ENCODE results near the gene ODAD2. TPM values are rescaled to one million over a fixed set of nuclear protein-coding genes. Genes with fewer than 3 reads are reported as not detected.
A peak's percentile ranks its signal among the peaks of the same experiment; 100 is the strongest.
"Not testable (repeated sequence)": the region's sequence is repeated elsewhere in the genome, so short reads cannot be mapped to it uniquely, and the experiment has no call there.

The ODAD2 gene
- total and polyA plus RNA-seq, 7 experiments from 2014 or later: 0.27 to 0.70 TPM; not detected in 5

- Histone ChIP-seq H3K36me3 (ENCODE audit: control insufficient read depth in 2 of 3, insufficient read depth in 3 of 3, low read length in 3 of 3) (no peaks in the 10 kb centered on the region), H3K4me3 (ENCODE audit: low read length) (no peak overlapping the region), H3K27ac (ENCODE audit: low read depth, low read length) (no peak overlapping the region), H3K9me3 (ENCODE audit: control insufficient read depth in 2 of 3, low read length in 3 of 3) (no peaks in the 10 kb centered on the region), H3K4me1 (ENCODE audit: control insufficient read depth in 2 of 2, insufficient read depth in 2 of 2, low read length in 2 of 2) (no peaks in the 10 kb centered on the region), H3K27me3 (ENCODE audit: control insufficient read depth in 2 of 2, insufficient read depth in 2 of 2, low read length in 2 of 2) (no peaks in the 10 kb centered on the region)
- Mint-ChIP-seq H3K27me3 (peaks cover 0 to 35% (median 10%) of the 10 kb centered on the region in 5 donors), H3K4me1 (no peaks in the 10 kb centered on the region), H3K36me3 (peaks cover 0 to under 1% (median 0%) of the 10 kb centered on the region in 5 donors), H3K4me3 (no peak overlapping the region), H3K9me3 (peaks cover 0 to 11% (median 0%) of the 10 kb centered on the region in 11 donors), H3K27ac (no peak overlapping the region)
- no peak for ATAC-seq
- CTCF ChIA-PET: no interaction called here
- POLR2A ChIA-PET: interaction anchor here (0.7 to 1.4 kb wide), 2 partner anchors 13 to 25 kb away, joined by 3 read pairs; no protein-coding TSS in a partner anchor
- intact Hi-C loops (cut with micrococcal nuclease): no loop called here
- no peak for DNase-seq
These were observed 87.9 kb downstream of the ODAD2 start for GRCh38 chr10:27911011-27911410.

- Histone ChIP-seq H3K4me3 (ENCODE audit: low read length) (no peak overlapping the region), H3K9me3 (ENCODE audit: control insufficient read depth in 2 of 3, low read length in 3 of 3) (no peaks in the 10 kb centered on the region), H3K4me1 (ENCODE audit: control insufficient read depth in 2 of 2, insufficient read depth in 2 of 2, low read length in 2 of 2) (no peaks in the 10 kb centered on the region), H3K27me3 (ENCODE audit: control insufficient read depth in 2 of 2, insufficient read depth in 2 of 2, low read length in 2 of 2) (no peaks in the 10 kb centered on the region), H3K27ac (ENCODE audit: low read depth, low read length) (no peak overlapping the region), H3K36me3 (ENCODE audit: control insufficient read depth in 2 of 3, insufficient read depth in 3 of 3, low read length in 3 of 3) (no peaks in the 10 kb centered on the region)
- Mint-ChIP-seq H3K9me3 (peaks cover 0 to 20% (median 5%) of the 10 kb centered on the region in 11 donors), H3K36me3 (peaks cover 0 to 16% (median 0%) of the 10 kb centered on the region in 5 donors), H3K27me3 (peaks cover 3 to 19% (median 6%) of the 10 kb centered on the region in 5 donors), H3K4me1 (no peaks in the 10 kb centered on the region), H3K4me3 (no peak overlapping the region), H3K27ac (no peak overlapping the region)
- ChIA-PET CTCF (interaction anchor here (0.6 to 0.7 kb wide), 2 partner anchors 211 to 352 kb away, joined by 3 to 6 read pairs; no protein-coding TSS in a partner anchor), POLR2A (interaction anchor here (0.9 to 1.1 kb wide), 2 partner anchors 8 to 9 kb away, joined by 3 to 4 read pairs; no protein-coding TSS in a partner anchor)
- intact Hi-C loops (cut with micrococcal nuclease): no loop called here
- DNase-seq (no peak), ATAC-seq (no peak)
These were observed 90.6 kb downstream of the ODAD2 start for GRCh38 chr10:27908231-27908630.

GRCh38 chr10:27899485-27899884, 99.4 kb downstream of the ODAD2 start:
- H3K27ac ChIP-seq (ENCODE audit: low read depth, low read length); CTCF ChIA-PET; intact Hi-C loops (cut with micrococcal nuclease); H3K9me3 ChIP-seq (ENCODE audit: control insufficient read depth in 2 of 3, low read length in 3 of 3); H3K36me3 ChIP-seq (ENCODE audit: control insufficient read depth in 2 of 3, insufficient read depth in 3 of 3, low read length in 3 of 3); H3K27me3 ChIP-seq (ENCODE audit: control insufficient read depth in 2 of 2, insufficient read depth in 2 of 2, low read length in 2 of 2); ATAC-seq; H3K4me1 ChIP-seq (ENCODE audit: control insufficient read depth in 2 of 2, insufficient read depth in 2 of 2, low read length in 2 of 2); H3K27me3 Mint-ChIP-seq; H3K4me3 ChIP-seq (ENCODE audit: low read length): not testable (repeated sequence)
- H3K4me3 Mint-ChIP-seq: peak overlapping the region in 9 of 10 donors; percentile 31 to 80 (median 64)
- H3K4me1 Mint-ChIP-seq: peaks cover 0 to 22% (median 16%) of the 10 kb centered on the region in 7 donors
- H3K36me3 Mint-ChIP-seq: peaks cover 2 to 42% (median 17%) of the 10 kb centered on the region in 5 donors
- peak in 7 of 9 donors; percentile 14 to 59 (median 25) for DNase-seq
- POLR2A ChIA-PET: interaction anchor here (0.9 kb wide), 1 partner anchor 8 kb away, joined by 3 read pairs; no protein-coding TSS in a partner anchor
- peak overlapping the region in 6 of 9 donors; percentile 16 to 90 (median 81) for H3K27ac Mint-ChIP-seq
- H3K9me3 Mint-ChIP-seq: peaks cover 0 to 68% (median 26%) of the 10 kb centered on the region in 11 donors

GRCh38 chr10:27899058-27899457, 99.8 kb downstream of the ODAD2 start:
- ATAC-seq (no peak), DNase-seq (no peak)
- Mint-ChIP-seq H3K4me3 (peak overlapping the region in 1 of 10 donors; percentile 64), H3K27me3 (peaks cover 0 to 8% (median 0%) of the 10 kb centered on the region in 5 donors), H3K27ac (peak overlapping the region in 2 of 9 donors; percentile 39 to 84), H3K9me3 (peaks cover 0 to 64% (median 26%) of the 10 kb centered on the region in 11 donors), H3K4me1 (peaks cover 0 to 22% (median 16%) of the 10 kb centered on the region in 7 donors), H3K36me3 (peaks cover 2 to 39% (median 17%) of the 10 kb centered on the region in 5 donors)
- H3K4me1 ChIP-seq (ENCODE audit: control insufficient read depth in 2 of 2, insufficient read depth in 2 of 2, low read length in 2 of 2): peaks cover 2 to 5% of the 10 kb centered on the region in 2 donors
- no peaks in the 10 kb centered on the region for H3K36me3 ChIP-seq (ENCODE audit: control insufficient read depth in 2 of 3, insufficient read depth in 3 of 3, low read length in 3 of 3)
- no peak overlapping the region for H3K4me3 ChIP-seq (ENCODE audit: low read length)
- ChIA-PET CTCF (no interaction called here), POLR2A (interaction anchor here (0.9 kb wide), 1 partner anchor 9 kb away, joined by 3 read pairs; no protein-coding TSS in a partner anchor)
- intact Hi-C loops (cut with micrococcal nuclease): no loop called here
- no peak overlapping the region for H3K27ac ChIP-seq (ENCODE audit: low read depth, low read length)
- no peaks in the 10 kb centered on the region for H3K27me3 ChIP-seq (ENCODE audit: control insufficient read depth in 2 of 2, insufficient read depth in 2 of 2, low read length in 2 of 2)
- H3K9me3 ChIP-seq (ENCODE audit: control insufficient read depth in 2 of 3, low read length in 3 of 3): peaks cover 0 to 2% (median 0%) of the 10 kb centered on the region in 3 experiments

DNA sequence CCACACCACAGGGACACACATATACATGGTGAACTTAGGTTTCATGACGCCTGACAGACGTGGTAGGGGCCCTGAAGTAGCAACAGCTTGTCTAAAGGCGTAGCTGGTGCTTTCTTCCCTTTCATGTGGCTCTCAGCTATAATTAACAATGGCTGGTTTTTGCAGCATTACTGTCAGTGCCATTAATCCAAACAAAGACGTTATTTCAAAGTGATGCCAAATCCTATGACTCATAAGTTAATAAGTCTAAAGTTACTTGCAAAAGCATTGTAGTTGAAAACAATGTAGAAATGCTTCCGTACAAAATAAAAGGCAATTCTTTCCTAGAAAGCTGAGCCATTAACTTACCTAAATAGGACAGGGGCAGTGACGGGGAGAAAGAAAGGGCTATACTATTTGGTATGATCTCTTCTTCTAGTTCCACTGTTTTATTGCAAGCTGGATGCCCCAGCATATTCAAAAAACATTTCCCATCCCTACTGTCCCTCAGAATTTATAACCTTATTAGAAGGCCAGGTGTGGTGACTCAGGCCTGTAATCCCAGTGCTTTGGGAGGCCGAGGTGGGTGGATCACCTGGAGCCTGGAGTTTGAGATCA, 105.4 kb downstream of the ODAD2 start:
- H3K36me3 ChIP-seq (ENCODE audit: control insufficient read depth in 2 of 3, insufficient read depth in 3 of 3, low read length in 3 of 3): no peaks in the 10 kb centered on the region
- CTCF ChIA-PET: no interaction called here
- H3K27ac ChIP-seq (ENCODE audit: low read depth, low read length): no peak overlapping the region
- Mint-ChIP-seq H3K9me3 (peaks cover 0 to 13% (median 5%) of the 10 kb centered on the region in 11 donors), H3K4me1 (no peaks in the 10 kb centered on the region), H3K27ac (no peak overlapping the region), H3K4me3 (no peak overlapping the region), H3K27me3 (peaks cover 0 to 14% (median 0%) of the 10 kb centered on the region in 5 donors), H3K36me3 (peaks cover 0 to 10% (median 3%) of the 10 kb centered on the region in 5 donors)
- intact Hi-C loops (cut with micrococcal nuclease): no loop called here
- no peak overlapping the region for H3K4me3 ChIP-seq (ENCODE audit: low read length)
- H3K4me1 ChIP-seq (ENCODE audit: control insufficient read depth in 2 of 2, insufficient read depth in 2 of 2, low read length in 2 of 2): no peaks in the 10 kb centered on the region
- peaks cover 0 to 4% of the 10 kb centered on the region in 2 donors for H3K27me3 ChIP-seq (ENCODE audit: control insufficient read depth in 2 of 2, insufficient read depth in 2 of 2, low read length in 2 of 2)
- H3K9me3 ChIP-seq (ENCODE audit: control insufficient read depth in 2 of 3, low read length in 3 of 3): no peaks in the 10 kb centered on the region
- peak in 1 of 9 donors; percentile 5 for DNase-seq
- POLR2A ChIA-PET: interaction anchor here (0.8 kb wide), 1 partner anchor 14 kb away, joined by 4 read pairs; no protein-coding TSS in a partner anchor
- no peak for ATAC-seq

GRCh38 chr10:27890971-27891370, 107.9 kb downstream of the ODAD2 start:
- H3K4me3 ChIP-seq (ENCODE audit: low read length): no peak overlapping the region
- ChIA-PET POLR2A (no interaction called here), CTCF (no interaction called here)
- H3K4me1 ChIP-seq (ENCODE audit: control insufficient read depth in 2 of 2, insufficient read depth in 2 of 2, low read length in 2 of 2): no peaks in the 10 kb centered on the region
- no peaks in the 10 kb centered on the region for H3K4me1 Mint-ChIP-seq
- DNase-seq: no peak
- peaks cover 0 to 12% (median 0%) of the 10 kb centered on the region in 5 donors for H3K27me3 Mint-ChIP-seq
- H3K27ac ChIP-seq (ENCODE audit: low read depth, low read length): no peak overlapping the region
- intact Hi-C loops (cut with micrococcal nuclease): no loop called here
- peaks cover 0 to 4% of the 10 kb centered on the region in 2 donors for H3K27me3 ChIP-seq (ENCODE audit: control insufficient read depth in 2 of 2, insufficient read depth in 2 of 2, low read length in 2 of 2)
- H3K9me3 ChIP-seq (ENCODE audit: control insufficient read depth in 2 of 3, low read length in 3 of 3): no peaks in the 10 kb centered on the region
- H3K27ac Mint-ChIP-seq: no peak overlapping the region
- H3K4me3 Mint-ChIP-seq: no peak overlapping the region
- no peaks in the 10 kb centered on the region for H3K36me3 ChIP-seq (ENCODE audit: control insufficient read depth in 2 of 3, insufficient read depth in 3 of 3, low read length in 3 of 3)
- peaks cover 0 to 25% (median 4%) of the 10 kb centered on the region in 11 donors for H3K9me3 Mint-ChIP-seq
- no peak for ATAC-seq
- no peaks in the 10 kb centered on the region for H3K36me3 Mint-ChIP-seq
